ENCODE results near the gene ARID4A.
"Not testable (repeated sequence)": the region's sequence is repeated elsewhere in the genome, so short reads cannot be mapped to it uniquely, and the experiment has no call there.

Gene ARID4A

DNA sequence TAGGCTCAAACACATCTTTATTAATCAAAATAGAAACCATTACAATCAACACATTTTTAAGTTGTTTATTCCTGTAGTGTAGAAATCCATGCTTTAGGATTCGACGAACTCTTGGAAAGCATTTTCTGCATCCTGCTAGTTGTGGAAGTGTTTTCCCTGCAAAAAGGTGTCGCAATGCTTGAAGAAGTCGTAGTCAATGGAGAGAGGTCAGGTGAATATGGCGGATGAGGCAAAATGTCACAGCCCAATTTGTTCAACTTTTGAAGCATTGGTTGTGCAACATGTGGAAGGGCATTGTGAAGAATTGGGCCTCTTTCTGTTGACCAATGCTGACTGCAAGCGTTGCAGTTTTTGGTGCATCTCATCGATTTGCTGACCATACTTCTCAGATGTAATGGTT, 4.2 kb upstream of the ARID4A start:
- DNase-seq (ENCODE audit: low read depth): no peak

- DNase-seq (ENCODE audit: low read depth): no peak
Measured at GRCh38 chr14:58296726-58297125, 1.6 kb upstream of the ARID4A start.

GRCh38 chr14:58297412-58297761, 968 bp upstream of the ARID4A start:
- peak; percentile 46 for DNase-seq (ENCODE audit: low read depth)

DNA sequence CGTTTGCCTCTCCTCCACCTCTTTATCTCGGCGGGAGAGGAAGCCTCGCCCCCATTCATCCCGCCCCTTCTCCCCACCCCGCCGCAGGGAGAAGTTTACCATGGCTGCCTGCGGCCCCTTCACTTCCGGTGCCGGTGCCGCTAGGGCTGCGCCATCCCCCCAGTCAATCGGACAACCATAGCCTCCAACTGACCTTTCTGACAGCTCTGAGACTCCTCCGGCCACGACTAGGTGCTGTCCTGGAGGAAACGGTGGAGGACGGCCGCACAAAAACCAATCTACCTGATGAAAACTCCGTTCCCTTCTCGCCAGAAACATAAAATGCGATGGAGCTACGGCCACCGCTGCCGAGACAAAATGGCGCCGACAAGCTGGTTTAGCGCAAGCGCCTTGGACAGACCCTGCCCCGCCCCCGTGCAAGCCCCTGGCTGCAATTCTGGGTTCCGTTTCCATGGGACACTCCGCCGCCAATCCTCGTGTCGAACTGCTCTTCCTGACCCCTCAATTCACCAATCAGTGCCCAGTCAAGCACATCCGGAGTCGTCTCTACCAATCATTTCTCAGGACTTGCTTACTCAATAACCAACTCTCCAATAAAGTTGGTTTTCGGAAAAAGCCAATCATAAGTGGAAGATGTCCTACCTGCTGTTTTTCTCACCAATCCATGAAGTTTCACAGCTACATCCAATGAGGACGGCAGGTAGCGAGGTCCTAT, 436 bp upstream of the ARID4A start:
- peak; percentile 99 for DNase-seq (ENCODE audit: low read depth)

DNA sequence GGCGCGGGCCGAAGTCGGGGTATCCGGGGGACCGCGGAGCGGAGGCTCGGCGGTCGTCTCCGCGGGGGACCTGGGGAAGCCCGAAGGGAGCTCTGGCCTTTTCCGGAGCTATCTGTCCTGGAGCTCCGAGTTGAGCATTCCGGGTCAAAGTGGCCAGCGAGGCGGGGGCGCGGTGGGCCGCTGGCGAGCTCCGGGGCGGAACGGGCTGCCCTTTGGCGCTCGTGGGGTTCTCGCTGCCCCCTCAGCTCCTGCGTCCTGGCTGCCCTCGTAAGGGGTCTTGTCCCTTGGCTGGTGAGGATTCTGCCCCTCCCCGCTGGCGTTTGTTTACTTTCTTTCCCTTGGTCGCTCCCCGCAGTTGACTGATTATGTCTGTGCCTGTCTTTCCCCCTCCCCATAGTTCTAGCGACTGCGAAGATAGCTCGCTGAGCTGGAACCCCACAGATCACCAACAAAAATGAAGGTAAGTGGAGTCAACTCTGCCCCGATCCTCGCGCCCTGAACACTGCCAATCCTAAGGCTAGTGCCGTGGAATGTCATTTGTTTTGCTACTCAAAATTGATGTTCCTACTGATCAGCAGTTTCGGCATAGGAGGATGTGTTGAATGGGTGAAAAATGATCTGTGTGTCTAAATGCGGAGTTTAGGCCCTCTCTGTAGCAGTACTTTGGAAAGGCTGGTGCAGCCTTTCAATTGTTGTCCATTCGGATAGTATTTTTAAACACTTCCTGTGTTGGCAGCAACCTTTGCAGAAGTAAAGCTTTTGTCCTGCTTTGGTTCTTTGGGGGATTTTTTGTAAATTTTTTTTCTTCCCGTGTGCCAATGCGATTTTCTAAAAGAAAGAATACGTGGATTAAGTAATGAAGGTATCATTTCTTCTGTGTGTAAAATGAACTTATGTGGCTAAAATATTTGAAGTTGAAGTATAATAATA, 1.3 kb downstream of the ARID4A start:
- DNase-seq (ENCODE audit: low read depth): no peak

- DNase-seq (ENCODE audit: low read depth): no peak
Measured at GRCh38 chr14:58301416-58301815, 3.1 kb downstream of the ARID4A start.

DNA sequence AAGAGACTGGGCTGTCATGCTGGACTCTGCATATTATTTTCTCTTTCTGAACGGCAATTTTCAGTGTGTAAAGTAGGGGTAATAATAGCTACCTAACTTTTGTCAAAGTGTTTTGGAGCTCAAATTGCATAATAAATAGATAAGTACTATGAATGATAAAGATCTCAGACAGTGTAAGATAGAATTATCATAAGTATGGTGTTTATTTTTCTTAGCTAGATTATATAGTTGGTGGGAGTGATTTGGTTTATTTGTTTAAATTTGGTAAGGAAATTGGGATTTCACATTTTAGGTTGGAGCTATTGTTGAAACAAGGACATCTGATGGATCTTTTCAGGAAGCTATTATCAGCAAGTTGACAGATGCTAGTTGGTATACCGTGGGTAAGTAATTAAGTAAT, 7.4 kb downstream of the ARID4A start:
- DNase-seq (ENCODE audit: low read depth): no peak

DNA sequence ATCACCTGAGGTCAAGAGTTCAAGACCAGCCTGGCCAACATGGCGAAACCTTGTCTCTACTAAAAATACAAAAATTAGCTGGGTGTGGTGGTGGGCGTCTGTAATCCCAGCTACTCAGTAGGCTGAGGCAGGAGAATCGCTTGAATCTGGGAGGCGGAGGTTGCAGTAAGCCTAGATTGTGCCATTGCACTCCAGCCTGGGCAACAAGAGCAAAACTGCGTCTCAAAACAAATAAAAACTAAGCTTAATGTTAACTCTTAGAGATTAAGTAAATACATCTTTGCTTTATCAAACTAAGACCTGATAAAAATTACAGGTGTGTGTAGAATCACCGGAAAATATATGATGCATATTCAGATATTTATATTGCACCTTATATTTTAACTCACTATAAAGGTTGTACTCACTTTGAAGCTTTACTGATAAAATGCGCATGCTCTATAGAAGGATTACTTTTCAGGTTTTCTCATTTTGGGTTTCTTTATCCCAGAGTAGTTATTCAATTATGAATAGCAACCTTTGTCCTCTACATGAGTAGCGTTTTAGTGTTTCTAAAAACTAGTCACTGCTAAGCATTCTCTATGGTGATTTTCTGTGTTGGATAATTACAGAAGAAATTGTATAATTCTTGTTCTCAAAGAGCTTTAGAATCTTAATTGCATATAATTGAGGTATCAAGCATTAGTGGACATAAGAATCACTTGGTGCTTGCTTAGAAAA, 9.4 kb downstream of the ARID4A start:
- no peak for DNase-seq (ENCODE audit: low read depth)

- no peak for DNase-seq (ENCODE audit: low read depth)
Measured at GRCh38 chr14:58309086-58309485, 10.7 kb downstream of the ARID4A start.

DNA sequence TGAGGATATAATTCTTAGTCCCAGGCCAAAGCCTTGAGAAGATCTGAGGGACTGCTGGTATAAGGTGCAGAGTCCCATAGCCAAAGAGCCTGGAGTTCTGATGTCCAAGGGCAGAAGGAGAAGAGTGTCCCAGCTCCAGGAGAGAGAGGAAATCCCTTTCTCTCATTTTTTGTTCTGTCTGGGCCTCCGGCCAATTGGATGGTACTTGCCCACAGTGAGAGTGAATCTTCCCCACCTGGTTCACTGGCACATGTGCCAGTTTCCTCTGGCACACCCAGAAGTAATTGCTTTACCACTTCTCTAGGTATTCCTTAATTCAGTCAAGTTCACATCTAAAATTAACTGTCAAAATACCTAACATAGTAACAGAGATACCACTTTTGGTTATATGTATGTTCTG, 15.3 kb downstream of the ARID4A start:
- no peak for DNase-seq (ENCODE audit: low read depth)

DNA sequence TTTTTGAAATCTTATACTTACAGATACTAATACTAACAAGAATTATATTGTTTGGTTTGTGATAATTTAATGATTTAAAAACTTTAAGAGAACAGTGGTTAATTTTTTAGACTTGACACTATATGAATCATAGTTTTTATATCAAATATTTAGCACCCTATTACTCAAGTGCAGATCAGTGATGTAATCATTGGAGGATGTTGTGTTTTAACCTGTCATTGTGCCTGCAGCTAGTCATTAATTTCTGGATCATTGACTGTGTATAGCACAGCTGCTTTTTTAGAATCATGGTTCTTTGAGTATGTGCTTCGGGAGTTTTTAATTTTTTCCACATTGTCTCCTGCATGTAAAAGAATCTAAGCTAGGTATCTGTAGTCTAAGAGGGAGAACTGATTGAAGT, 17.3 kb downstream of the ARID4A start:
- no peak for DNase-seq (ENCODE audit: low read depth)

DNA sequence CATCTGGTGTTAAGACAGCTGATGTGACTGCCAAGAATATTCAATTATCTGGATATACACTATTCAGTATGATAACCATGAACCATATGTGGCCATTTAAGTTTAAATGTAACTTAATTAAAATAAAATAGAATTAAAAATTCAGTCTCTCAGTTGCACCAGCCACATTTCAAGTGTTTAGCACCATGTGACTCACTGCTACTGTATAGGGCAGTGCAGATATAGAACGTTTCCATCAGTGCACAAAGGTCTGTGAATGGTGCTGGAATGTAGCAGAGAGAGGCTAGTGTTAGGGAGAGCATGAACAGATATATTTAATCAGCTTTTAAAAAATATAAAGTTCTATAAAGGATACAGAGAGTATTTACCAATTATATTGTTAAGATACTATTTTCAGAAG, 28.7 kb downstream of the ARID4A start:
- no peak for DNase-seq (ENCODE audit: low read depth)

DNA sequence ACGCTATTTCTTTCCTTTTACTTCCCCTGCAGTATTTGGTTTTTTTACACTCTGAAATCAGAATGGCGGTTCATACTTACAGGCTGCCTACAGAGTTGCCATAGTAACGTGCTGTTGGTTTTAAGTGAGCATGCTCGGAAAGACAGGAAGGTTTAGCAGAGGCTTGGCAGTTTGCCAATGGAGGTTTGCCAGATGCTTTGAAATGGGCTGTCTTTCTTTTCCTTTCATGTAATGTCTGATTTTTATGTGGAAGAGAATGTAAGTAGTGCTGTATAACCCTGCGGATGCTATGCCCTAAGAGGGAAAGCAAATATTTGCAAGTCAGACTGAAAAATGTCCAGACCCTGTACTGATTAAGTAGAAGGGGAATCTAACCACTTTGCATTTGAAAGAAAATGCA, 32.8 kb downstream of the ARID4A start:
- peak; percentile 62 for DNase-seq (ENCODE audit: low read depth)

DNA sequence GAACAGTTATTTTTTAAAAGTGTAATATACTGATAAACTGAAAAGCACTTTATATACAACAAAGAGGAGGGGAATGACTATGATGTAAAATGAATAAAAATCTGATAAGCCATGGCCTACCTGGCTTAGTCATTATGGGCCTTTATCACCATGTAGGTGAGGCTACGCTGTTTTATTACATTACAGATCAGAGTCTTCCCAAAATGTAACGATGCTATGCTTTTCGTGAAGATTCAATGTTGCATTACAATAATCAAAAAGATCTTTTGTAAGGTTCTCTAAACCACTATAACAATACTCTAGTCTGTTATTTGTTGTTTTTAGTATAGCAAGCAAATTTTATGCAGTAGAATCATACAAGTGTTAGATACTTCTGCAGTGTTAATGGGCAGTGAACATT, 34.2 kb downstream of the ARID4A start:
- no peak for DNase-seq (ENCODE audit: low read depth)

DNA sequence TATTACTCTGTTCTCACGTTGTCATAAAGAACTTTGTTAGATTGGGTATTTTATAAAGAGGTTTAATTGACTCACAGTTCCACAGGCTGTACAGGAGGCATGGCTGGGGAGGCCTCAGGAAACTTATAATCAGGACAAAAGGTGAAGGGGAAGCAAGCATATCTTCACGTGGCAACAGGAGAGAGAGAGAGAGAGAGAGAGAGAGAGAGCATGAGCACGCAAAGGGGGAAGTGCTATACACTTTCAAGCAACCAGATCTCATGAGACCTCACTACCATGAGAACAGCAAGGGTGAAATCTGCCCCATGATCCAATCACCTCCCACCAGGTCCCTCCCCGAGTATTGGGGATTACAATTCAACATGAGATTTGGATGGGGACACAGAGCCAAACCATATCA, 41.3 kb downstream of the ARID4A start:
- DNase-seq (ENCODE audit: low read depth): not testable (repeated sequence)

GRCh38 chr14:58341152-58341748, 42.9 kb downstream of the ARID4A start:
- DNase-seq (ENCODE audit: low read depth): no peak

DNA sequence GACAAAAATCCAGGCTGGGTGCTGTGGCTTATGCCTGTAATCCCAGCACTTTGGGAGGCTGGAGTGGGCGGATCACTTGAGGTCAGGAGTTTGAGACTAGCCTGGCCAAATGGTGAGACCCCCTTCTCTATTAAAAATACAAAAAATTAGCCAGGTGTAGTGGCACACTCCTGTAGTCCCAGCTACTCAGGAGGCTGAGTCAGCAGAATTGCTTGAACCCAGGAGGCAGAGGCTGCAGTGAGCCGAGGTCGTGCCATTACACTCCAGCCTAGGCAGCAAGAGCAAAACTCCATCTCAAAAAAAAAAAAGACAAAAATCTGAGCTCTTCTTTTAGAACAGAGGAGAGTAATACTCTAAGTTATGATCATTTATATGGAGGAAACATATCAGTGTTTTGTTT, 45.2 kb downstream of the ARID4A start:
- not testable (repeated sequence) for DNase-seq (ENCODE audit: low read depth)

DNA sequence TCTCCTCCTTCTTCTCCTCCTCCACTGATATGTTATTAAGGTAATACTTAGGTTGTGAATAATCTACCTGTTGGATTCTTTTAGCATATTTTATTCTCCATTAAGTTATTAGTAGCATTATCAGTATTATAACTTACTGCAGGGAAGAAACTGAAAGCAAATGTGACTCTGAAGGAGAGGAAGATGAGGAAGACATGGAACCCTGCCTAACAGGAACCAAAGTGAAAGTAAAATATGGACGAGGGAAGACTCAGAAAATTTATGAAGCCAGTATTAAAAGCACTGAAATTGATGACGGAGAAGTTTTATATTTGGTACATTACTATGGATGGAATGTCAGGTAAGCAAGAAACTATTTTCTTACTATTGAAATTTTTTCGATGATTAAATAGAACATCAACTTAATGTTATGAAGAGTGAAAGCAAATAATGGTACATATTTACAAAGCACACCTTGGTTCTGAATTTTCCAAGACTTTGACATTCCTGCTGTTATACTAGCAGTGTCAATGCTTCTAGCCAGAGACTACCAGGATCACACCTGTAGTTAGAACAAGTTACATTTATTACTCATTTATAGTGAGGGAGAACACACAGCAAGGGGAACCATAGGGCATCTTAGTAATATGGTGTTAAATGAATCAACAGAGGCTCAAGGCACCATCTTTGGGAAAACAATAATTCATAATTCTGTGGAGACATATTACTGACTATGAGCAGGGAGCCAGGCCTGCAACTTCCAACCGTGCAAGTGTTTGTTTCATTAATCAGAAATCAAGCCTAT, 55.4 kb downstream of the ARID4A start:
- no peak for DNase-seq (ENCODE audit: low read depth)

DNA sequence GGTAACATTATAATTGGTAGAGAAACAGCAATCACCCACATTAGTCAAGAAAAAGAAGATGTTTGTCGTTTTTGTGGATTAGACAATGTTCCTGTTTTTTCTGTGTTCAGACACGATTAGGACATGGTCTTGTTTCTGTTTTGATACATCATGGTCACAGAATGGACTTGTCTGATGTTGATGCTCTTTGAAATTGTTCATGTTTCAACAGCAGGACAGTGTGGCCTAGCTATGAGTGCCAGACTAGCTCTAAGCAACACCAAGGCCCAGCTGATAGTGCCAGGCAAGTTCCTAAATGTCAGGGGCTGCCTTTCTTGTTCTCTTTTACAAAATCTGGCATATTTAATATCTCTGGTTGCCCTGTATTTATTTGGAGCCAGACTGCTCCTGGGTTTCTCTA, 56.5 kb downstream of the ARID4A start:
- DNase-seq (ENCODE audit: low read depth): no peak

GRCh38 chr14:58356268-58356667, 57.9 kb downstream of the ARID4A start:
- DNase-seq (ENCODE audit: low read depth): no peak

DNA sequence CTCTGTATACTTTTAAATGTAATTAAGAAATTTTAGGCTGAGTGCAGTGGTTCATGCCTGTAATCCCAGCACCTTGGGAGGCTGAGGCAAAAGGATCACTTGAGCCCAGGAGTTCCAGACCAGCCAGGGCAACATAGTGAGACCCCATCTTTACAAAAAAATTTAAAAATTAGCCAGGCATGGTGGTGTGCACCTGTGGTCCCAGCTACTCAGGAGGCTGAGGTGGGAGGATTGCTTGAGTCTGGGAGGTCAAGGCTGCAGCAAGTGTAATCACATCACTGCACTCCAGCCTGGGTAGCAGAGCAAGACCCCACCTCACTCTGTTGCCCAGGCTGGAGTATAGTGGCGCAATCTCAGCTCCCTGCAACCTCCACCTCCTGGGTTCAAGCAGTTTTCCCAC, 63.9 kb downstream of the ARID4A start:
- not testable (repeated sequence) for DNase-seq (ENCODE audit: low read depth)
